Adrenal gland (tissue), 12 donors: ENCODE measurements around the gene MS4A10. TPM values are rescaled to one million over a fixed set of nuclear protein-coding genes. Genes with fewer than 3 reads are reported as not detected.

ENCODE experiments used
- DNase-seq, 7 donors: peaks; one replicate each; pipeline ENCODE4 v3.0.0-alpha.2; 2019 to 2020
- H3K27ac ChIP-seq, 5 donors: fragments of 200-600 bp; sonication (generic) in 4 of 5; 1 replicate in 3 of 5; 2 replicates in 2 of 5; pipeline versions ENCODE4 v1.5.1 to v1.8.0; 2016 to 2020; ENCODE audit warnings: mild to moderate bottlenecking in 1 of 5
- H3K27me3 ChIP-seq: fragments of 200-600 bp; 2 replicates; pipeline ENCODE4 v1.8.0; 2021
- H3K36me3 ChIP-seq, 2 donors: fragments of 200-600 bp; replicated peaks in 1 of 2; 1 replicate in 1 of 2; 2 replicates in 1 of 2; pipeline versions ENCODE4 v1.5.1 to v1.8.0; 2018 to 2022
- H3K4me1 ChIP-seq, 2 donors: fragments of 200-600 bp; replicated peaks in 1 of 2; 1 replicate in 1 of 2; 2 replicates in 1 of 2; pipeline versions ENCODE4 v1.5.1 to v1.8.0; 2018 to 2021
- H3K4me3 ChIP-seq, 4 donors: fragments of 200-600 bp; sonication (generic) in 3 of 4; one replicate each; pipeline ENCODE4 v1.5.1; 2016 to 2018
- H3K9me3 ChIP-seq, 3 donors: fragments of 200-600 bp; sonication (generic) in 1 of 3; replicated peaks in 1 of 3; 1 replicate in 2 of 3; 2 replicates in 1 of 3; pipeline versions ENCODE4 v1.5.1 to v1.8.0; 2016 to 2021
- POLR2A ChIP-seq, 2 donors: fragments of 450-650 bp; IDR thresholded peaks; one replicate each; pipeline ENCODE4 v1.6.1; 2017; ENCODE audit warnings: antibody characterized with exemption in 2 of 2, mild to moderate bottlenecking in 2 of 2, moderate library complexity in 1 of 2
- WGBS, 4 donors: extraction: QIAGEN DNeasy Blood & Tissue Kit in 2 of 4; methylation state at CpG; one replicate each; pipeline versions ENCODE4 v1.1.5 to v1.1.7; 2013 to 2017; 5-methylcytosine and 5-hydroxymethylcytosine counted together
- intact Hi-C, 2 donors: fragments of 100-400 bp; cut with DNase I; formaldehyde crosslinking; loops; one replicate each; pipeline versions ENCODE4 v1.14.1 to v1.15.0; 2022 to 2023
- polyA plus RNA-seq, 3 donors: library from polyadenylated mRNA; stranded (reverse); fragments of 200-250 nt in 2 of 3; fragments of 350-450 nt in 1 of 3; fragmentation: Illumina TruSeq in 1 of 3; extraction: RNeasy Lipid Tissue Mini Kit (QIAGEN cat#74804) in 1 of 3; gene quantifications; one replicate each; pipeline ENCODE4 v1.2.3, GENCODE V29; 2013 to 2014
- total RNA-seq, 9 donors: library from RNA; depleted of rRNA in 4 of 9; stranded (reverse); fragments of >200 nt in 4 of 9; fragments of 120-200 nt in 1 of 9; fragmentation: NEBNext Ultra II Directional in 1 of 9; extraction: Animal tissue kit (Norgen Biotek cat#: 25700) in 1 of 9; gene quantifications; one replicate each; pipeline versions ENCODE4 v1.1.0 to v1.2.4, GENCODE V29; 2013 to 2023
- TF ChIP-seq, protein P1 (sequence below), 6 experiments: fragments of 450-650 bp in 4 of 6; fragments of 200-600 bp in 2 of 6; sonication (generic) in 1 of 6; IDR thresholded peaks; 1 replicate in 5 of 6; 2 replicates in 1 of 6; pipeline versions ENCODE4 v1.5.1 to v1.8.0; 2016 to 2021; ENCODE audit warnings: antibody characterized with exemption in 6 of 6, mild to moderate bottlenecking in 2 of 6, moderate library complexity in 1 of 6
- donor health status: healthy with polysubstance abuse.
- donor health status: Bipolar disorder and iron deficiency.
- donor health status: DM: yes; HTN: yes; CAD: no.
- donor health status: DM: no; HTN: no; CAD: no.
- donor health status: DM: no; HTN: no; CAD: no.
- donor health status: DM: yes; HTN: yes; CAD: no.

The MS4A10 gene
- total and polyA plus RNA-seq, 12 donors, result not detected

DNA sequence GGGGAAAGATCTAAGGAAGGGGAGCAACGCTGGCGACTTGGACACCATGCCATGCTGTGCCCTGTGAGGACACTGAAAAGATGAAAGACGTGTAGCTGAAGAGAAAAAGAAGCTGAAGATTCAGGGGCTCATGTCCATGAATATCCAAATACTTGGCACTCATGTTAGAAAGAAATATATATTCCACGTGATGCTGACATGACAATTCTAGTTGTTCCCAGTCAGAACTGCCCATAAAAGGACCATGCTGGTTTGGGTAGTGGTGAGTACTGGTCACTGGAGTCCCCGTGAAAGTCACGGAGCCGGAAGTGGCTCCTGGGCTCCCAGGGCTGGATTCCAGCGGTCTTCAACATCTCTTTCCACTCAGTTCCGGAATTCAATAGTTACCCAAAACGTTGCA, 18.6 kb upstream of the MS4A10 start:
- intact Hi-C loops, result no loop called here
- H3K36me3 ChIP-seq, result no peaks in the 10 kb centered on the region
- no peaks in the 10 kb centered on the region for H3K9me3 ChIP-seq
- H3K4me1 ChIP-seq, result no peaks in the 10 kb centered on the region
- H3K27me3 ChIP-seq, result peaks cover 23% of the 10 kb centered on the region
- H3K27ac ChIP-seq, result no peak overlapping the region
- no peak overlapping the region for H3K4me3 ChIP-seq
- 75 to 82% (median 81%) methylated on average over 10 of the region's 10 CpGs for WGBS, 4 donors
- TF ChIP-seq POLR2A (IDR thresholded peaks at IDR 0.05), result no peak
- TF ChIP-seq, protein P1, sequence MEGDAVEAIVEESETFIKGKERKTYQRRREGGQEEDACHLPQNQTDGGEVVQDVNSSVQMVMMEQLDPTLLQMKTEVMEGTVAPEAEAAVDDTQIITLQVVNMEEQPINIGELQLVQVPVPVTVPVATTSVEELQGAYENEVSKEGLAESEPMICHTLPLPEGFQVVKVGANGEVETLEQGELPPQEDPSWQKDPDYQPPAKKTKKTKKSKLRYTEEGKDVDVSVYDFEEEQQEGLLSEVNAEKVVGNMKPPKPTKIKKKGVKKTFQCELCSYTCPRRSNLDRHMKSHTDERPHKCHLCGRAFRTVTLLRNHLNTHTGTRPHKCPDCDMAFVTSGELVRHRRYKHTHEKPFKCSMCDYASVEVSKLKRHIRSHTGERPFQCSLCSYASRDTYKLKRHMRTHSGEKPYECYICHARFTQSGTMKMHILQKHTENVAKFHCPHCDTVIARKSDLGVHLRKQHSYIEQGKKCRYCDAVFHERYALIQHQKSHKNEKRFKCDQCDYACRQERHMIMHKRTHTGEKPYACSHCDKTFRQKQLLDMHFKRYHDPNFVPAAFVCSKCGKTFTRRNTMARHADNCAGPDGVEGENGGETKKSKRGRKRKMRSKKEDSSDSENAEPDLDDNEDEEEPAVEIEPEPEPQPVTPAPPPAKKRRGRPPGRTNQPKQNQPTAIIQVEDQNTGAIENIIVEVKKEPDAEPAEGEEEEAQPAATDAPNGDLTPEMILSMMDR (IDR thresholded peaks at IDR 0.05), result no peak
- no peak for DNase-seq

DNA sequence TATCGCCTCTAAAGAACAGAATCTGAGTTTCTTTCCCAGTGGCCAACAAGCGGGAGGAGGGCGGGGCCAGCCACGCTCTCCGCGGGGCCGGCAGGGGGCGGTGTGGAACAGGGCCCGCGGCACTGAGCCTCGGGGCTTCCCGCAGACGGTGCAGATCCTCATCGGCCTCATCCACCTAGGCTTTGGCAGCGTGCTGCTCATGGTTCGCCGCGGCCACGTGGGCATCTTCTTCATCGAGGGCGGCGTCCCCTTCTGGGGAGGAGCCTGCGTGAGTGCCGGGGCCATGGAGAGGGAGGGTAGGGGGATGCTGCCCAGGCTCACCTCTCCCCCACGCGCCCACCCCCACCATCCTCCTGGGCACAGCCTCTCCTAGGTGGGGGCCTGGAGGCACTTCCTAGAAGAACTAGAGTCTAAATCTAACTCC, 17.7 kb upstream of the MS4A10 start:
- Histone ChIP-seq H3K4me1 (no peaks in the 10 kb centered on the region), H3K36me3 (no peaks in the 10 kb centered on the region), H3K9me3 (no peaks in the 10 kb centered on the region), H3K27me3 (peaks cover 23% of the 10 kb centered on the region), H3K4me3 (no peak overlapping the region), H3K27ac (no peak overlapping the region)
- intact Hi-C loops, result no loop called here
- TF ChIP-seq POLR2A (IDR thresholded peaks at IDR 0.05), result no peak
- TF ChIP-seq, protein P1 (IDR thresholded peaks at IDR 0.05), result peak in 1 of 6 experiments; percentile 16
- 16 to 28% (median 26%) methylated on average over 9 to 26 of the region's 26 CpGs for whole genome bisulfite sequencing, 4 donors
- no peak for DNase-seq

DNA sequence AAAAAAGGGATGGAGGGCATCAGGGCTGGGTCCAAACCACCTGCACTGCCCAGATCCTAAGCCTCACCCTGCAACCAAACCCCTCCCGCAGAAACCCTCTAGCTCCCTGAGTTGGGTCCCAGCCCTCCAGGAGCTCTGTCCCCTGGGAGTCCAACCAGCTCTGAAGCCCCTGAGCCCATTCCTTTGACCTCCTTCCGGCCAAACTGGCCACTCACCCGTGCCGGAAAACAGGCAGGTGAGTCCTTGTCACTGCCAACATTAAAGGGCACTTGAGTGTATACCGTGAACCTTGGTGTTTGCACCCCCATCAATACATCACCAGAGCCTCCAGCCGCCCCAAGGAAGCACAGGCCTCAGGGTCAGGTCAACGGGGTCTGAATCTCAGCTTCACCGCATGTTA, 16.9 kb upstream of the MS4A10 start:
- no peak for TF ChIP-seq POLR2A (IDR thresholded peaks at IDR 0.05)
- TF ChIP-seq, protein P1 (IDR thresholded peaks at IDR 0.05), result no peak
- DNase-seq, result no peak
- H3K27me3 ChIP-seq, result peaks cover 23% of the 10 kb centered on the region
- 86 to 92% (median 91%) methylated on average over 7 to 8 of the region's 8 CpGs for WGBS, 4 donors
- H3K4me3 ChIP-seq, result no peak overlapping the region
- intact Hi-C loops, result no loop called here
- H3K4me1 ChIP-seq, result no peaks in the 10 kb centered on the region
- no peaks in the 10 kb centered on the region for H3K36me3 ChIP-seq
- no peaks in the 10 kb centered on the region for H3K9me3 ChIP-seq
- no peak overlapping the region for H3K27ac ChIP-seq

DNA sequence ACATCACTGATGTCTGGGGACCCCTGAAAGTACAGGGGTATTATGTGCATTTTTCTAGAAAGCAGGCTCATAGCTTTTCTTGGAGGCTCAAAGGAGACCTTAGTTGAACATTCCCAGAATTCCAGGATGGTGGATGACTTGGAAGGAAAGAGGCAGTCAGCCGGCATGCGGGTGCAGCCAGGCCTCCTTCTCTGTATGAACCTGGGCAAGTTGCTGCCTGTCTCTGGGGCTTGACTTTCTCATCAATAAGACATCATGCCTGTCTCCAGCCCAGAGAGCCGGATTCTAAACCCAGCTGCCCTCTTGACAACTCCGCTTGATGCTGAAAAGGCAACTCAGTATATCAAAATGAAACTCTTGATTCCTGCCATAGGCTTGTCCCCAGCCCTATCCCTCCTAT, 15.9 kb upstream of the MS4A10 start:
- 74 to 100% (median 86%) methylated on average over 3 to 4 of the region's 4 CpGs for WGBS, 4 donors
- H3K4me3 ChIP-seq, result no peak overlapping the region
- H3K4me1 ChIP-seq, result no peaks in the 10 kb centered on the region
- no peaks in the 10 kb centered on the region for H3K36me3 ChIP-seq
- TF ChIP-seq, protein P1 (IDR thresholded peaks at IDR 0.05), result no peak
- no peak for TF ChIP-seq POLR2A (IDR thresholded peaks at IDR 0.05)
- intact Hi-C loops, result no loop called here
- no peak for DNase-seq
- peaks cover 23% of the 10 kb centered on the region for H3K27me3 ChIP-seq
- H3K27ac ChIP-seq, result no peak overlapping the region
- H3K9me3 ChIP-seq, result no peaks in the 10 kb centered on the region
